GM23338 (cell line): Measurements from ENCODE around the gene COMMD3. TPM values are rescaled to one million over a fixed set of nuclear protein-coding genes. Genes with fewer than 3 reads are reported as not detected.

ENCODE experiments used
- ATAC-seq: fragments of 200-7000 bp; cut with Tn5 transposase; 3 replicates; pipeline ENCODE4 v1.9.1; 2020
- DNase-seq: peaks from one replicate; pipeline ENCODE4 v3.0.0-alpha.2; 2015; ENCODE audit warnings: low spot score
- H2AFZ ChIP-seq: fragments of 200-600 bp; sonication (generic); 2 replicates; pipeline ENCODE4 v1.8.0; 2016; ENCODE audit warnings: antibody characterized with exemption, mild to moderate bottlenecking, moderate library complexity
- H3F3A ChIP-seq: fragments of 200-600 bp; sonication (generic); replicated peaks from 2 replicates; pipeline ENCODE4 v1.8.0; 2017; ENCODE audit warnings: antibody characterized with exemption, mixed run types, low read depth
- H3K27ac ChIP-seq: fragments of 200-600 bp; sonication (generic); 2 replicates; pipeline ENCODE4 v1.6.1; 2016; ENCODE audit warnings: low read depth
- H3K27me3 ChIP-seq: fragments of 200-600 bp; sonication (generic); 2 replicates; pipeline ENCODE4 v1.8.0; 2016; ENCODE audit warnings: mild to moderate bottlenecking, mixed run types, moderate library complexity; ENCODE audit not compliant: insufficient read depth
- H3K36me3 ChIP-seq: fragments of 200-600 bp; sonication (generic); 2 replicates; pipeline ENCODE4 v1.8.0; 2016; ENCODE audit warnings: mild to moderate bottlenecking; ENCODE audit not compliant: insufficient read depth
- H3K4me1 ChIP-seq: fragments of 200-600 bp; sonication (generic); 2 replicates; pipeline ENCODE4 v1.8.0; 2016; ENCODE audit warnings: mild to moderate bottlenecking, moderate library complexity; ENCODE audit not compliant: insufficient read depth
- H3K4me2 ChIP-seq: fragments of 200-600 bp; sonication (generic); 2 replicates; pipeline ENCODE4 v1.7.1; 2017; ENCODE audit warnings: mixed run types
- H3K4me3 ChIP-seq: fragments of 200-600 bp; sonication (generic); 2 replicates; pipeline ENCODE4 v1.6.1; 2016; ENCODE audit warnings: mixed run types
- H3K79me2 ChIP-seq: fragments of 200-600 bp; sonication (generic); replicated peaks from 2 replicates; pipeline ENCODE4 v1.8.0; 2017; ENCODE audit warnings: mild to moderate bottlenecking; ENCODE audit not compliant: insufficient read depth
- H3K9me2 ChIP-seq: fragments of 200-600 bp; sonication (generic); 2 replicates; pipeline ENCODE4 v1.8.0; 2017; ENCODE audit not compliant: insufficient read depth
- H4K20me1 ChIP-seq: fragments of 200-600 bp; sonication (generic); replicated peaks from 2 replicates; pipeline ENCODE4 v1.8.0; 2017; ENCODE audit warnings: mild to moderate bottlenecking; ENCODE audit not compliant: insufficient read depth
- H3K27ac Mint-ChIP-seq: 2 replicates; pipeline ENCODE4 v1.8.0; 2020; ENCODE audit warnings: inconsistent platforms, mild to moderate bottlenecking, moderate library complexity, mixed read lengths
- H3K27me3 Mint-ChIP-seq: 3 replicates; pipeline ENCODE4 v1.8.0; 2022; ENCODE audit warnings: low read depth, mild to moderate bottlenecking, moderate library complexity, mixed read lengths, inconsistent platforms; ENCODE audit not compliant: insufficient read depth, poor library complexity
- H3K36me3 Mint-ChIP-seq: 3 replicates; pipeline ENCODE4 v1.8.0; 2021; ENCODE audit warnings: low read depth, mild to moderate bottlenecking, inconsistent platforms, moderate library complexity, mixed read lengths
- H3K4me1 Mint-ChIP-seq: 3 replicates; pipeline ENCODE4 v1.8.0; 2020; ENCODE audit warnings: mild to moderate bottlenecking, inconsistent platforms, mixed read lengths
- H3K4me3 Mint-ChIP-seq: 3 replicates; pipeline ENCODE4 v1.8.0; 2021; ENCODE audit warnings: moderate library complexity, mild to moderate bottlenecking, inconsistent platforms, mixed read lengths
- H3K9me3 Mint-ChIP-seq: 3 replicates; pipeline ENCODE4 v1.8.0; 2020; ENCODE audit warnings: moderate library complexity, mild to moderate bottlenecking, inconsistent platforms, mixed read lengths
- CREB1 ChIP-seq: fragments of 250-450 bp; sonication (Bioruptor Pico); IDR thresholded peaks from 2 replicates; pipeline ENCODE4 v1.5.0; 2020; ENCODE audit warnings: low read depth, mild to moderate bottlenecking, moderate library complexity
- JUNB ChIP-seq: IDR thresholded peaks from one replicate; pipeline ENCODE4 v1.6.1; 2016; ENCODE audit warnings: antibody characterized with exemption; ENCODE audit not compliant: unreplicated experiment
- POLR2AphosphoS5 ChIP-seq: IDR thresholded peaks from 2 replicates; pipeline ENCODE4 v1.6.1; 2016; ENCODE audit warnings: antibody characterized with exemption, low read depth
- REST ChIP-seq: IDR thresholded peaks from one replicate; pipeline ENCODE4 v1.6.1; 2018; ENCODE audit warnings: antibody characterized with exemption; ENCODE audit not compliant: unreplicated experiment
- STAT1 ChIP-seq: IDR thresholded peaks from one replicate; pipeline ENCODE4 v1.6.1; 2016; ENCODE audit warnings: antibody characterized with exemption; ENCODE audit not compliant: unreplicated experiment
- ZNF462 ChIP-seq: fragments of 250-450 bp; sonication (Bioruptor Pico); IDR thresholded peaks from 2 replicates; pipeline ENCODE4 v1.5.0; 2020; ENCODE audit warnings: mild to moderate bottlenecking, moderate library complexity
- polyA plus RNA-seq: library from polyadenylated mRNA; unstranded; fragments of >200 nt; fragmentation: Nextera tagmentation; extraction: Ambion mirVana; gene quantifications from 2 replicates; pipeline ENCODE4 v1.2.1, GENCODE V29; 2016
- small RNA-seq: library from RNA; depleted of rRNA; stranded (forward); fragments of <200 nt; gene quantifications from one replicate; pipeline ENCODE3, GENCODE V24; 2014; ENCODE audit warnings: low replicate concordance
- total RNA-seq: library from RNA; depleted of rRNA; stranded (reverse); fragments of >200 nt; shearing (Covaris generic); gene quantifications from 2 replicates; pipeline ENCODE4 v1.2.3, GENCODE V29; 2014; rRNA removed

Gene COMMD3
- total and polyA plus RNA-seq, 2 experiments from 2014 or later = 1.1 to 5.2 TPM

- TF ChIP-seq REST = no peak
- no peak for TF ChIP-seq STAT1
- TF ChIP-seq ZNF462 (CRISPR knock-in tag) = no peak
- TF ChIP-seq JUNB = no peak
- no peak for TF ChIP-seq POLR2AphosphoS5
These were observed 52.8 kb downstream of the COMMD3 start (continued) for GRCh38 chr10:22368981-22369380.

GRCh38 chr10:22369434-22370072 lies 53.4 kb downstream of the COMMD3 start:
- DNase-seq (no peak), ATAC-seq (no peak)
- H2AFZ ChIP-seq = no peak overlapping the region
- H3K4me2 ChIP-seq = no peak overlapping the region
- H3K4me1 ChIP-seq = no peaks in the 10 kb centered on the region
- Mint-ChIP-seq H3K9me3 (no peaks in the 10 kb centered on the region), H3K4me1 (no peaks in the 10 kb centered on the region), H3K36me3 (no peaks in the 10 kb centered on the region), H3K4me3 (no peak overlapping the region), H3K27me3 (no peaks in the 10 kb centered on the region), H3K27ac (no peak overlapping the region)
- no peaks in the 10 kb centered on the region for H3K36me3 ChIP-seq
- H4K20me1 ChIP-seq = no peaks in the 10 kb centered on the region
- no peaks in the 10 kb centered on the region for H3K79me2 ChIP-seq
- TF ChIP-seq CREB1 (CRISPR knock-in tag) (no peak), JUNB (no peak)
- H3K27me3 ChIP-seq = no peaks in the 10 kb centered on the region
- no peaks in the 10 kb centered on the region for H3F3A ChIP-seq
- no peak overlapping the region for H3K4me3 ChIP-seq
- no peak overlapping the region for H3K27ac ChIP-seq
- H3K9me2 ChIP-seq = no peaks in the 10 kb centered on the region

Small RNA genes within 50 kb of the gene (small RNA-seq; reads per million reads assigned to genes)
- gene AL158211.3 = not detected

Other genes starting within 250 kb of the COMMD3 start
- not detected in 2 replicates for gene EBLN1, start 98.4 kb upstream of the COMMD3 start, total RNA-seq
- gene EBLN1, start 98.4 kb upstream of the COMMD3 start, polyA plus RNA-seq = not detected in 2 replicates
- gene BMI1, start 4.7 kb downstream of the COMMD3 start, total RNA-seq = 9.7 and 10.7 TPM in 2 replicates
- gene BMI1, start 4.7 kb downstream of the COMMD3 start, polyA plus RNA-seq = 2.0 and 2.3 TPM in 2 replicates
- 0.12 TPM in 1 of 2 replicates, not detected in the other for gene SPAG6, start 29.1 kb downstream of the COMMD3 start, total RNA-seq
- 0.21 and 0.33 TPM in 2 replicates for gene SPAG6, start 29.1 kb downstream of the COMMD3 start, polyA plus RNA-seq